ENCODE data around the gene EBF3.

EBF3 gene

DNA sequence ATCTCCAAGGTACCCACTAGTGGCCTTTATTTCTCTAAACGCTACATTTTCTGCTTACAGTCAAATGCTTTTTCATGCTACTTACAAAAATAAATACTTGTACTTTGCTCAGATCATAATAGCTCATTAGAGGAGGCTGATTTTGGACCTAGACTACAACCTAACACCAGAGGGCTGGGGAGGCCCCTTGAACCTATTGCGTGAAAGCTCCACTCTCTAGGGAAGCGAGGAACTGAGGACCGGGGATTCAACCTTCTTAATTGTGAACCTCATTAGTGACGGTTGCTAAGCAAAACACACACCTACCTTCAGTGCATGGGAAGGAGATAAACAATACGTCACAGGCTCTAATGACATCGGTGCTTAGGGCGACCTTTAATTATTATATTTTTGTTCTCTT, 92.1 kb downstream of the EBF3 start:
- no peak for DNase-seq (ENCODE audit: extremely low read depth, low read depth)
- TF ChIP-seq, protein P1, sequence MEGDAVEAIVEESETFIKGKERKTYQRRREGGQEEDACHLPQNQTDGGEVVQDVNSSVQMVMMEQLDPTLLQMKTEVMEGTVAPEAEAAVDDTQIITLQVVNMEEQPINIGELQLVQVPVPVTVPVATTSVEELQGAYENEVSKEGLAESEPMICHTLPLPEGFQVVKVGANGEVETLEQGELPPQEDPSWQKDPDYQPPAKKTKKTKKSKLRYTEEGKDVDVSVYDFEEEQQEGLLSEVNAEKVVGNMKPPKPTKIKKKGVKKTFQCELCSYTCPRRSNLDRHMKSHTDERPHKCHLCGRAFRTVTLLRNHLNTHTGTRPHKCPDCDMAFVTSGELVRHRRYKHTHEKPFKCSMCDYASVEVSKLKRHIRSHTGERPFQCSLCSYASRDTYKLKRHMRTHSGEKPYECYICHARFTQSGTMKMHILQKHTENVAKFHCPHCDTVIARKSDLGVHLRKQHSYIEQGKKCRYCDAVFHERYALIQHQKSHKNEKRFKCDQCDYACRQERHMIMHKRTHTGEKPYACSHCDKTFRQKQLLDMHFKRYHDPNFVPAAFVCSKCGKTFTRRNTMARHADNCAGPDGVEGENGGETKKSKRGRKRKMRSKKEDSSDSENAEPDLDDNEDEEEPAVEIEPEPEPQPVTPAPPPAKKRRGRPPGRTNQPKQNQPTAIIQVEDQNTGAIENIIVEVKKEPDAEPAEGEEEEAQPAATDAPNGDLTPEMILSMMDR (IDR thresholded peaks at IDR 0.05; ENCODE audit: low read depth, low read length, missing control alignments) = no peak
- no peak overlapping the region for H3K4me3 ChIP-seq (replicated peaks; ENCODE audit: low read depth, low read length)

DNA sequence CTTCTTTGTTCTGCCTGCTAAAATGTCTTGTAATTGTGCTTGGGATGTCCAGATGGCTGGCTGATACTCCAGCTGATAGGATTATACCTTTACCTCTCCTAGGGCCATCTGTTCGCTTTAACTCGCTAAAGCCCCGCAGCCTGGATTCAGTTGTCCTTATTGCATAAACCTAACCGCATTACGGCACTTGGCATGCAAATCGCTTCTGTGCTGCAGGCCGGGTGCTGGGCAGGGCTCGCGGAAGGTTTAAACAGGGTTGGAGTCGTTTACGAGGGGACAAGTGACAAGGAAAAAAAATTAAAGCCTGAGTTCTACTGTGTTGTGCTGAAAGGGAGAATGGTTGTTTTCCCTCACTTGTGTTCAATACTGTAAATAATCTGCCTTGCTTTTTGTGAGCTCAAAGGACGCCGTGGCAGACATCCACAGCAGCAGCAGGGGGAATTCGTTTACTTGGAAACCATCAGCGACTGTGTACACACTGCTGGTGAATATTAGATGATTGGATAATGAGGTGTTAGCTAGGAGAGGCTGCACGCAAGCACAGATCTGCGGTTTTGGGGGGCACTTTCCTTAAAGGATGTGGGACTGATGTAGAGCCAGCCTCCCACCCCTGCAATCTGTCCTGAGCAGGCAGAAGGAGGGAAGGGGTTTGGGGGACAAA, 93.0 kb downstream of the EBF3 start:
- TF ChIP-seq, protein P1 (IDR thresholded peaks at IDR 0.05; ENCODE audit: low read depth, low read length, missing control alignments) = no peak
- H3K4me3 ChIP-seq (replicated peaks; ENCODE audit: low read depth, low read length) = no peak overlapping the region
- DNase-seq (ENCODE audit: extremely low read depth, low read depth) = no peak

- TF ChIP-seq, protein P1 (IDR thresholded peaks at IDR 0.05; ENCODE audit: low read depth, low read length, missing control alignments) = no peak
- H3K4me3 ChIP-seq (replicated peaks; ENCODE audit: low read depth, low read length) = no peak overlapping the region
- no peak for DNase-seq (ENCODE audit: extremely low read depth, low read depth)
Measured at GRCh38 chr10:129870474-129870757, 93.7 kb downstream of the EBF3 start.

- TF ChIP-seq, protein P1 (IDR thresholded peaks at IDR 0.05; ENCODE audit: low read depth, low read length, missing control alignments) = no peak
- H3K4me3 ChIP-seq (replicated peaks; ENCODE audit: low read depth, low read length) = no peak overlapping the region
- DNase-seq (ENCODE audit: extremely low read depth, low read depth) = no peak
Measured at GRCh38 chr10:129869596-129870473, 94.2 kb downstream of the EBF3 start.

DNA sequence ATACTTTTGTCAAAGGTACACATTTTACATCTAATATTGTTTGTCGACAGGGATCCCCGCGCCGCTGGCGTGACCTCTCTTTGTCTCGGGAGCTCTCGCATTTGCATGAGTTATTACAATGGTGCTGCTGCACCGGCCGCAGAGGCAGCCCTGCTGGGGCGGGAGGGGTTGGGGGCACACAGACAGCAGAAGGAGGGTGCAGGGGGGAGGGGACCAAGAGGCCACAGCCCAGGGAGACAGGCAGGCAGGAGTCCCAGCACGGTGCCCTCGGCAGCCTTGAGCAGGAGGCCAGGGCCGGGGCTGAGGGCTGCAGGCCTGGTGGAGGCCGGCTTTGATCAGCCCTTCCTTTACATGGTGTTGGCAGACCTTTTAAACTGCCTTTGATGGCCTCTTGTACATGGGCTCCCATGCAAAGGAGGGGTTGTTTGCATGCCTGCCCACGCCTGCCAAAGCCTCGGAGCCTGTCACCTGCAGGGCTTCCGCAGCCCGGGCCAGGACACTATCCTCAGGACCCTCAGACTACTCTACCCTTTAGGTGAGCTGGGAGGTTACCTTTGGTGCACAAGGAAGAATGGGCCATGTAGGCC, 95.5 kb downstream of the EBF3 start:
- H3K4me3 ChIP-seq (replicated peaks; ENCODE audit: low read depth, low read length) = no peak overlapping the region
- TF ChIP-seq, protein P1 (IDR thresholded peaks at IDR 0.05; ENCODE audit: low read depth, low read length, missing control alignments) = no peak
- no peak for DNase-seq (ENCODE audit: extremely low read depth, low read depth)

DNA sequence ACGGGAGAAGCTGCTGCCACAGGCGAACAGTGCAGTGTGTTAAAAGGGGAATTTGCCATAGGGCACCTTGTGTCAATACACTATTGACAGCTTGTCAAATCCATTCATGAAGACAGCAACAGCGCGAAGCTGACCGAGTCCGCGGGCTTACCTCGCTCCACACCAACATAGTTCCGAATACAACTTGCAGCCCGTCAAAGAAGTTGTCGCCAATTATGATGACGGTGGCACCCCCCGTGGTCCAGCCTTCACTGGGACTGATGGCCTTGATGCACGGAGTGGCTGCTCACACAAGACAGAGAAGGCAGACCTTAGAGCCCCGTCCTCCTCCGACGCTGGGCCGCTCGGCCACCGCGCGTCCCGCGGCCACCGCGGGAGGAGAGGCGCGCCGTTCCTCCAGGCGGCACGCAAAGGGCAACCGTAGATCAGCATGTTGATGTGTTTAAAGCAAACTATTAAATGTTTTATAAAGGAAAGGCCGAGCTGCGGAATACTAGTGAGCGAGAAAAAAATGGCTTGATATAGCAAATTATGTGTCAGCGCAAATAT, 96.4 kb downstream of the EBF3 start:
- DNase-seq (ENCODE audit: extremely low read depth, low read depth) = no peak
- H3K4me3 ChIP-seq (replicated peaks; ENCODE audit: low read depth, low read length) = no peak overlapping the region
- TF ChIP-seq, protein P1 (IDR thresholded peaks at IDR 0.05; ENCODE audit: low read depth, low read length, missing control alignments) = no peak
